Karpas-422 (cell line): ENCODE measurements around the gene MAP4. TPM values are rescaled to one million over a fixed set of nuclear protein-coding genes. Genes with fewer than 3 reads are reported as not detected.
A peak's percentile ranks its signal among the peaks of the same experiment; 100 is the strongest.
"Not testable (repeated sequence)": the region's sequence is repeated elsewhere in the genome, so short reads cannot be mapped to it uniquely, and the experiment has no call there.

Source experiments
- DNase-seq: peaks from one replicate; pipeline ENCODE4 v3.0.0-alpha.2; 2015
- H2AFZ ChIP-seq: fragments of 200-600 bp; sonication (generic); 2 replicates; pipeline ENCODE4 v1.6.1; 2014; ENCODE audit warnings: antibody characterized with exemption, low read length, mixed read lengths
- H3K27ac ChIP-seq: fragments of 200-600 bp; sonication (generic); 2 replicates; pipeline ENCODE4 v1.5.1; 2014; ENCODE audit warnings: mild to moderate bottlenecking, low read length, moderate library complexity
- H3K27me3 ChIP-seq: fragments of 200-600 bp; sonication (generic); 2 replicates; pipeline ENCODE4 v1.6.1; 2014; ENCODE audit warnings: low read length, mixed read lengths
- H3K36me3 ChIP-seq: fragments of 200-600 bp; sonication (generic); 2 replicates; pipeline ENCODE4 v1.6.1; 2014; ENCODE audit warnings: low read length, mixed read lengths; ENCODE audit not compliant: insufficient read depth
- H3K4me1 ChIP-seq: fragments of 200-600 bp; sonication (generic); 2 replicates; pipeline ENCODE4 v1.6.1; 2014; ENCODE audit warnings: mild to moderate bottlenecking, low read length, mixed read lengths
- H3K4me2 ChIP-seq: fragments of 200-600 bp; sonication (generic); 2 replicates; pipeline ENCODE4 v1.6.1; 2014; ENCODE audit warnings: low read length, low read depth, mild to moderate bottlenecking; ENCODE audit not compliant: poor library complexity, severe bottlenecking
- H3K4me3 ChIP-seq: fragments of 200-600 bp; sonication (generic); 2 replicates; pipeline ENCODE4 v1.5.1; 2014; ENCODE audit warnings: mild to moderate bottlenecking, antibody characterized with exemption, low read length, mixed read lengths
- H3K79me2 ChIP-seq: fragments of 200-600 bp; sonication (generic); 2 replicates; pipeline ENCODE4 v1.6.1; 2014; ENCODE audit warnings: mild to moderate bottlenecking, low read length, mixed read lengths
- H3K9ac ChIP-seq: fragments of 200-600 bp; sonication (generic); 2 replicates; pipeline ENCODE4 v1.6.0; 2014; ENCODE audit warnings: low read length
- H3K9me2 ChIP-seq: fragments of 200-600 bp; sonication (generic), shearing (Covaris generic); replicated peaks from 2 replicates; pipeline ENCODE4 v1.6.0; 2014; ENCODE audit warnings: mild to moderate bottlenecking, low read length, moderate library complexity; ENCODE audit not compliant: insufficient read depth
- H3K9me3 ChIP-seq: fragments of 300-700, 200-600 bp; sonication (generic); 2 replicates; pipeline ENCODE4 v1.6.1; 2014; ENCODE audit warnings: low read length, mixed read lengths
- H4K20me1 ChIP-seq: fragments of 200-600 bp; sonication (generic); 2 replicates; pipeline ENCODE4 v1.6.1; 2014; ENCODE audit warnings: mild to moderate bottlenecking, antibody characterized with exemption, low read length, low read depth; ENCODE audit not compliant: insufficient read depth
- total RNA-seq: library from RNA; depleted of rRNA; stranded (reverse); fragments of >200 nt; shearing (Covaris generic); gene quantifications from 2 replicates; pipeline ENCODE4 v1.2.3, GENCODE V29; 2014; ENCODE audit warnings: low replicate concordance; rRNA removed

Gene MAP4
- total RNA-seq = 45.6 and 47.4 TPM in 2 replicates

GRCh38 chr3:48016301-48016973 lies at the start of gene MAP4:
MAP4 (minus strand) TSS chr3:48016416; CDS start chr3:47998860, 17,556 bp downstream.
- Histone ChIP-seq H3K79me2 (peaks cover 93% of the 10 kb centered on the region), H3K9ac (0 out of 2 replicates have a peak within 1 kb of the TSS, but pooled peaks have one; percentile 4)

GRCh38 chr3:48065035-48065434 lies 48.8 kb upstream of the MAP4 start:
- Histone ChIP-seq H3K4me1 (peaks cover 8% of the 10 kb centered on the region), H3K9me3 (no peaks in the 10 kb centered on the region), H2AFZ (no peak overlapping the region), H3K9ac (no peak overlapping the region), H3K4me3 (no peak overlapping the region), H3K4me2 (no peak overlapping the region), H3K36me3 (peaks cover 18% of the 10 kb centered on the region), H4K20me1 (no peaks in the 10 kb centered on the region), H3K27me3 (no peaks in the 10 kb centered on the region), H3K79me2 (peaks cover 76% of the 10 kb centered on the region), H3K27ac (no peak overlapping the region), H3K9me2 (no peaks in the 10 kb centered on the region)
- no peak for DNase-seq

More at GRCh38 chr3:48016301-48016973, at the start of gene MAP4:
- DNase-seq = no peak
- Histone ChIP-seq H3K27ac (peak within 1 kb of the TSS; percentile 35), H3K9me3 (no peaks in the 10 kb centered on the region), H4K20me1 (no peaks in the 10 kb centered on the region), H3K4me1 (peaks cover 72% of the 10 kb centered on the region), H3K4me3 (no peak within 1 kb of the TSS), H3K4me2 (no peak within 1 kb of the TSS), H3K9me2 (no peaks in the 10 kb centered on the region), H3K27me3 (no peaks in the 10 kb centered on the region), H3K36me3 (no peaks in the 10 kb centered on the region), H2AFZ (no peak within 1 kb of the TSS)

- no peaks in the 10 kb centered on the region for H3K9me2 ChIP-seq
- peaks cover 76% of the 10 kb centered on the region for H3K79me2 ChIP-seq
- H3K27ac ChIP-seq = no peak overlapping the region
- H3K4me2 ChIP-seq = no peak overlapping the region
- peaks cover 18% of the 10 kb centered on the region for H3K36me3 ChIP-seq
- no peak overlapping the region for H3K9ac ChIP-seq
- no peak overlapping the region for H2AFZ ChIP-seq
- H3K4me1 ChIP-seq = peaks cover 3% of the 10 kb centered on the region
- no peaks in the 10 kb centered on the region for H4K20me1 ChIP-seq
- no peaks in the 10 kb centered on the region for H3K9me3 ChIP-seq
- H3K27me3 ChIP-seq = no peaks in the 10 kb centered on the region
- no peak for DNase-seq
- H3K4me3 ChIP-seq = no peak overlapping the region
Measured at GRCh38 chr3:48064292-48064829, 48.1 kb upstream of the MAP4 start.

GRCh38 chr3:48061586-48061985 lies 45.4 kb upstream of the MAP4 start:
- not testable (repeated sequence) for H3K9me3 ChIP-seq, DNase-seq, H3K4me1 ChIP-seq, H3K9ac ChIP-seq, H2AFZ ChIP-seq, H3K27ac ChIP-seq, H3K4me2 ChIP-seq, H3K27me3 ChIP-seq, H3K4me3 ChIP-seq, H4K20me1 ChIP-seq, H3K9me2 ChIP-seq
- peaks cover 68% of the 10 kb centered on the region for H3K79me2 ChIP-seq
- peaks cover 18% of the 10 kb centered on the region for H3K36me3 ChIP-seq

- peaks cover 50% of the 10 kb centered on the region for H3K79me2 ChIP-seq
- H3K4me1 ChIP-seq = peaks cover 4% of the 10 kb centered on the region
- H2AFZ ChIP-seq = no peak overlapping the region
- peaks cover 3% of the 10 kb centered on the region for H3K36me3 ChIP-seq
- no peak overlapping the region for H3K4me2 ChIP-seq
- no peak for DNase-seq
- no peaks in the 10 kb centered on the region for H3K9me2 ChIP-seq
- H3K4me3 ChIP-seq = no peak overlapping the region
- H3K9ac ChIP-seq = no peak overlapping the region
- no peaks in the 10 kb centered on the region for H4K20me1 ChIP-seq
- H3K27ac ChIP-seq = no peak overlapping the region
- no peaks in the 10 kb centered on the region for H3K27me3 ChIP-seq
- no peaks in the 10 kb centered on the region for H3K9me3 ChIP-seq
Measured at GRCh38 chr3:48058091-48058490, 41.9 kb upstream of the MAP4 start.

- H4K20me1 ChIP-seq = no peaks in the 10 kb centered on the region
- no peaks in the 10 kb centered on the region for H3K9me3 ChIP-seq
- H3K79me2 ChIP-seq = peaks cover 50% of the 10 kb centered on the region
- H3K36me3 ChIP-seq = no peaks in the 10 kb centered on the region
- H3K27me3 ChIP-seq = no peaks in the 10 kb centered on the region
- no peak overlapping the region for H3K4me3 ChIP-seq
- no peaks in the 10 kb centered on the region for H3K9me2 ChIP-seq
- DNase-seq = no peak
- peaks cover 7% of the 10 kb centered on the region for H3K4me1 ChIP-seq
- H3K9ac ChIP-seq = no peak overlapping the region
- no peak overlapping the region for H2AFZ ChIP-seq
- H3K4me2 ChIP-seq = no peak overlapping the region
- no peak overlapping the region for H3K27ac ChIP-seq
Measured at GRCh38 chr3:48057521-48057920, 41.3 kb upstream of the MAP4 start.

GRCh38 chr3:48047841-48048464 lies 31.7 kb upstream of the MAP4 start:
- Histone ChIP-seq H3K4me2 (no peak overlapping the region), H3K4me3 (no peak overlapping the region), H3K79me2 (peaks cover 80% of the 10 kb centered on the region)

GRCh38 chr3:48042071-48042760 lies 26.0 kb upstream of the MAP4 start:
- Histone ChIP-seq H3K4me1 (no peaks in the 10 kb centered on the region), H3K27me3 (no peaks in the 10 kb centered on the region), H3K4me3 (no peak overlapping the region), H3K4me2 (no peak overlapping the region), H3K9me2 (no peaks in the 10 kb centered on the region), H3K9me3 (no peaks in the 10 kb centered on the region), H3K36me3 (peaks cover 1% of the 10 kb centered on the region; the same call in 1 of the 2 replicates), H4K20me1 (no peaks in the 10 kb centered on the region), H3K9ac (no peak overlapping the region), H2AFZ (no peak overlapping the region), H3K27ac (no peak overlapping the region), H3K79me2 (peaks cover 81% of the 10 kb centered on the region)
- no peak for DNase-seq

More at GRCh38 chr3:48047841-48048464, 31.7 kb upstream of the MAP4 start:
- H2AFZ ChIP-seq = no peak overlapping the region
- H3K9me3 ChIP-seq = no peaks in the 10 kb centered on the region
- H3K9ac ChIP-seq = no peak overlapping the region
- no peaks in the 10 kb centered on the region for H3K27me3 ChIP-seq
- H3K9me2 ChIP-seq = no peaks in the 10 kb centered on the region
- peaks cover 9% of the 10 kb centered on the region; the same call in 1 of the 2 replicates for H3K36me3 ChIP-seq
- H3K27ac ChIP-seq = peak overlapping the region; percentile 26
- H4K20me1 ChIP-seq = no peaks in the 10 kb centered on the region
- H3K4me1 ChIP-seq = peaks cover 17% of the 10 kb centered on the region
- DNase-seq = no peak
